ENCODE measurements around the gene LIN7B.

The LIN7B gene

GRCh38 chr19:49165111-49165750 lies 51.1 kb downstream of the LIN7B start:
- no peak for DNase-seq (ENCODE audit: low read depth in 2 of 2, low spot score in 1 of 2)

GRCh38 chr19:49165865-49166301 lies 51.7 kb downstream of the LIN7B start:
- no peak for DNase-seq (ENCODE audit: low read depth in 2 of 2, low spot score in 1 of 2)

- DNase-seq (ENCODE audit: low read depth in 2 of 2, low spot score in 1 of 2) = no peak
Observed at GRCh38 chr19:49167857-49168409, 53.8 kb downstream of the LIN7B start.
